HG02759 (cell line): ENCODE measurements around the gene NPAS3.

Source experiments
- ATAC-seq: cut with Tn5 transposase; IDR thresholded peaks from one replicate; pipeline ENCODE4 v1.9.1; 2021; ENCODE audit warnings: mild to moderate bottlenecking, moderate library complexity; ENCODE audit not compliant: unreplicated experiment

NPAS3 gene

GRCh38 chr14:33009673-33010072 lies 71.0 kb downstream of the NPAS3 start:
- ATAC-seq = no peak

- no peak for ATAC-seq
These were observed 71.8 kb downstream of the NPAS3 start for GRCh38 chr14:33010495-33010894.

GRCh38 chr14:33014710-33015109 lies 76.0 kb downstream of the NPAS3 start:
- no peak for ATAC-seq

GRCh38 chr14:33016613-33017012 lies 77.9 kb downstream of the NPAS3 start:
- no peak for ATAC-seq

- no peak for ATAC-seq
These were observed 78.3 kb downstream of the NPAS3 start for GRCh38 chr14:33017016-33017415.

- ATAC-seq = no peak
These were observed 80.7 kb downstream of the NPAS3 start for GRCh38 chr14:33019346-33019745.

GRCh38 chr14:33026850-33027430 lies 88.3 kb downstream of the NPAS3 start:
- ATAC-seq = no peak

- ATAC-seq = no peak
These were observed 90.8 kb downstream of the NPAS3 start for GRCh38 chr14:33029511-33029910.

GRCh38 chr14:33030386-33030785 lies 91.7 kb downstream of the NPAS3 start:
- ATAC-seq = no peak

GRCh38 chr14:33035416-33036194 lies 96.9 kb downstream of the NPAS3 start:
- no peak for ATAC-seq

- no peak for ATAC-seq
These were observed 100.6 kb downstream of the NPAS3 start for GRCh38 chr14:33039311-33039710.

GRCh38 chr14:33040372-33041140 lies 101.9 kb downstream of the NPAS3 start:
- ATAC-seq = no peak

GRCh38 chr14:33042591-33042990 lies 103.9 kb downstream of the NPAS3 start:
- ATAC-seq = no peak

GRCh38 chr14:33045760-33046159 lies 107.1 kb downstream of the NPAS3 start:
- ATAC-seq = no peak

GRCh38 chr14:33052943-33053342 lies 114.3 kb downstream of the NPAS3 start:
- ATAC-seq = no peak

- ATAC-seq = no peak
These were observed 117.5 kb downstream of the NPAS3 start for GRCh38 chr14:33056213-33056612.

GRCh38 chr14:33057585-33057984 lies 118.9 kb downstream of the NPAS3 start:
- ATAC-seq = no peak

- ATAC-seq = no peak
These were observed 123.1 kb downstream of the NPAS3 start for GRCh38 chr14:33061667-33062325.

GRCh38 chr14:33062476-33062875 lies 123.8 kb downstream of the NPAS3 start:
- ATAC-seq = no peak

GRCh38 chr14:33062881-33063280 lies 124.2 kb downstream of the NPAS3 start:
- no peak for ATAC-seq

GRCh38 chr14:33063521-33063920 lies 124.8 kb downstream of the NPAS3 start:
- ATAC-seq = no peak
